PC-9 (cell line): Measurements from ENCODE around the gene MLKL. TPM values are rescaled to one million over a fixed set of nuclear protein-coding genes. Genes with fewer than 3 reads are reported as not detected.
A peak's percentile ranks its signal among the peaks of the same experiment; 100 is the strongest.

ENCODE experiments used
- BruUV-seq: library from RNA; stranded (reverse); fragments of 400-500 nt; replicated peaks from 2 replicates; lab custom pipeline; 2021; lab: Mats Ljungman, UMichigan
- CTCF ChIA-PET: fragments of 300-600 bp; sonication (Branson Sonifier 250); formaldehyde crosslinking; loops from one replicate; lab custom pipeline; 2022; ENCODE audit warnings: antibody characterized with exemption; lab: Charles Lee
- POLR2A ChIA-PET: fragments of 300-600 bp; sonication (Branson Sonifier 250); formaldehyde crosslinking; loops from one replicate; lab custom pipeline; 2022; ENCODE audit warnings: antibody characterized with exemption; ENCODE audit not compliant: unreplicated experiment; lab: Charles Lee
- DNase-seq, 2 experiments: peaks; one replicate each; pipeline versions ENCODE4 v3.0.0 to v3.0.0-alpha.2; 2015 to 2022; ENCODE audit warnings: mixed read lengths in 1 of 2
- H2AFZ ChIP-seq: fragments of 200-600 bp; sonication (generic); 2 replicates; pipeline ENCODE4 v1.8.1; 2017; ENCODE audit warnings: antibody characterized with exemption
- H3F3A ChIP-seq: fragments of 200-600 bp; sonication (generic); 2 replicates; pipeline ENCODE4 v1.8.1; 2017; ENCODE audit warnings: antibody characterized with exemption, mild to moderate bottlenecking, low read depth; ENCODE audit not compliant: insufficient read depth
- H3K27ac ChIP-seq: fragments of 200-600 bp; sonication (generic); 2 replicates; pipeline ENCODE4 v1.6.1; 2016; ENCODE audit warnings: mixed run types
- H3K27me3 ChIP-seq: fragments of 200-600 bp; sonication (generic); 2 replicates; pipeline ENCODE4 v1.6.1; 2016; ENCODE audit warnings: low read depth, mixed run types; ENCODE audit not compliant: insufficient read depth
- H3K36me3 ChIP-seq: fragments of 200-600 bp; sonication (generic); 2 replicates; pipeline ENCODE4 v1.6.1; 2016; ENCODE audit warnings: low read depth, mixed run types
- H3K4me1 ChIP-seq: fragments of 200-600 bp; sonication (generic); replicated peaks from 2 replicates; pipeline ENCODE4 v1.6.1; 2016; ENCODE audit warnings: mixed run types; ENCODE audit not compliant: insufficient read depth
- H3K4me2 ChIP-seq: fragments of 200-600 bp; sonication (generic); 2 replicates; pipeline ENCODE4 v1.6.1; 2017; ENCODE audit warnings: mixed run types
- H3K4me3 ChIP-seq: fragments of 200-600 bp; sonication (generic); 2 replicates; pipeline ENCODE4 v1.6.1; 2016; ENCODE audit warnings: mixed run types
- H3K79me2 ChIP-seq: fragments of 200-600 bp; sonication (generic); 2 replicates; pipeline ENCODE4 v1.6.1; 2017; ENCODE audit warnings: low read depth, mixed run types
- H3K9me2 ChIP-seq: fragments of 200-600 bp; sonication (generic); 2 replicates; pipeline ENCODE4 v1.8.1; 2017; ENCODE audit warnings: mild to moderate bottlenecking; ENCODE audit not compliant: insufficient read depth
- H3K9me3 ChIP-seq: fragments of 200-600 bp; sonication (generic); 2 replicates; pipeline ENCODE4 v1.8.1; 2016; ENCODE audit warnings: low read depth; ENCODE audit not compliant: insufficient read depth
- H4K20me1 ChIP-seq: fragments of 200-600 bp; sonication (generic); 2 replicates; pipeline ENCODE4 v1.8.1; 2017; ENCODE audit not compliant: insufficient read depth
- EZH2 ChIP-seq: fragments of 200-600 bp; sonication (generic); IDR thresholded peaks from 2 replicates; pipeline ENCODE4 v1.8.0; 2017; ENCODE audit warnings: antibody characterized with exemption, low read depth
- intact Hi-C: fragments of 100-400 bp; cut with micrococcal nuclease; formaldehyde crosslinking; loops from one replicate; pipeline ENCODE4 v1.10.0; 2022; ENCODE audit not compliant: unreplicated experiment
- total RNA-seq: library from RNA; stranded (reverse); gene quantifications from 2 replicates; pipeline ENCODE4 v1.2.3, GENCODE V29; 2021
- TF ChIP-seq, protein P1 (sequence below): fragments of 200-600 bp; sonication (generic); conservative IDR thresholded peaks from 2 replicates; pipeline ENCODE4 v1.6.1; 2017; ENCODE audit warnings: mixed run types, antibody characterized with exemption, mild to moderate bottlenecking, moderate library complexity

MLKL gene
- total RNA-seq, 1 experiment from 2014 or later, result 11.2 TPM

DNA sequence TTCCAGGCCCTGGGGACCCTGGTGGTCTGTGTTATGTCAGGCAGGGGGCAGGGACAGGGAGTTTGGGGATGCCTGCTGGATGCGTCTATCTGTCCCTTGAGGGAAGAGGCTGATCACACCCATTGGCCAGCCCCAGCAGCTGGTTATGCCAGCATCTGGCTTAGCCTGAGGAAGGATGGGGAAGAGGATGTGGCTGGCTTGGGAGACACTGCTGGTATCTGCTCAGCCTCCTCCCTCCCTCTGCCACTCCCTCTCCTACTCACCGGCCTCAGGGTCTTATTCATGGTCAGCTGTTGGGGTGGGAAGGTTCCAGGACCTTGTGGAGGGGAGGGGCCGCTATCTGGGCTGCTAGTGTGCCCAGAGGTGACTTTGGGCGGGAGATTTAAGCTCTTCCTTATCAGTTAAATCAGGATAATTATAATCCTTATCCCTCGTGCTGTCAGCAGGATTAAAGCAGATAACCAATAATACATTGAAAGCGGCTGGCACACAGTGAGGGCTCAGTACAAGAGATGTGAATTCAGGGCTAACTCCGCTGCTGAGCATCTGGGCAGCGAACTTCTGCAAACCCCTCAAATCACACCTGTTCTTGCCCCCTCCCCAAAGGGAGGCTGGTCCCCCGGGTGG lies 36.0 kb upstream of the MLKL start:
- Histone ChIP-seq H3K4me3 (no peak overlapping the region), H3K27ac (0 out of 2 replicates have a peak overlapping the region, but pooled peaks have one; percentile 71), H2AFZ (no peak overlapping the region), H3K36me3 (no peaks in the 10 kb centered on the region), H3K4me2 (peak overlapping the region; percentile 56), H3K9me2 (no peaks in the 10 kb centered on the region), H3K27me3 (no peaks in the 10 kb centered on the region), H3K4me1 (peaks cover 48% of the 10 kb centered on the region), H4K20me1 (no peaks in the 10 kb centered on the region), H3F3A (peaks cover 15% of the 10 kb centered on the region; the same call in 1 of the 2 replicates), H3K79me2 (no peaks in the 10 kb centered on the region), H3K9me3 (no peaks in the 10 kb centered on the region)
- intact Hi-C loops, result no loop called here
- ChIA-PET POLR2A (interaction anchor here (0.6 kb wide), 1 partner anchor 151 kb away, joined by 6 read pairs; no protein-coding TSS in a partner anchor), CTCF (no interaction called here)
- TF ChIP-seq, protein P1, sequence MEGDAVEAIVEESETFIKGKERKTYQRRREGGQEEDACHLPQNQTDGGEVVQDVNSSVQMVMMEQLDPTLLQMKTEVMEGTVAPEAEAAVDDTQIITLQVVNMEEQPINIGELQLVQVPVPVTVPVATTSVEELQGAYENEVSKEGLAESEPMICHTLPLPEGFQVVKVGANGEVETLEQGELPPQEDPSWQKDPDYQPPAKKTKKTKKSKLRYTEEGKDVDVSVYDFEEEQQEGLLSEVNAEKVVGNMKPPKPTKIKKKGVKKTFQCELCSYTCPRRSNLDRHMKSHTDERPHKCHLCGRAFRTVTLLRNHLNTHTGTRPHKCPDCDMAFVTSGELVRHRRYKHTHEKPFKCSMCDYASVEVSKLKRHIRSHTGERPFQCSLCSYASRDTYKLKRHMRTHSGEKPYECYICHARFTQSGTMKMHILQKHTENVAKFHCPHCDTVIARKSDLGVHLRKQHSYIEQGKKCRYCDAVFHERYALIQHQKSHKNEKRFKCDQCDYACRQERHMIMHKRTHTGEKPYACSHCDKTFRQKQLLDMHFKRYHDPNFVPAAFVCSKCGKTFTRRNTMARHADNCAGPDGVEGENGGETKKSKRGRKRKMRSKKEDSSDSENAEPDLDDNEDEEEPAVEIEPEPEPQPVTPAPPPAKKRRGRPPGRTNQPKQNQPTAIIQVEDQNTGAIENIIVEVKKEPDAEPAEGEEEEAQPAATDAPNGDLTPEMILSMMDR, result no peak
- TF ChIP-seq EZH2, result no peak
- no TSS peak for BruUV-seq
- DNase-seq, result no peak

DNA sequence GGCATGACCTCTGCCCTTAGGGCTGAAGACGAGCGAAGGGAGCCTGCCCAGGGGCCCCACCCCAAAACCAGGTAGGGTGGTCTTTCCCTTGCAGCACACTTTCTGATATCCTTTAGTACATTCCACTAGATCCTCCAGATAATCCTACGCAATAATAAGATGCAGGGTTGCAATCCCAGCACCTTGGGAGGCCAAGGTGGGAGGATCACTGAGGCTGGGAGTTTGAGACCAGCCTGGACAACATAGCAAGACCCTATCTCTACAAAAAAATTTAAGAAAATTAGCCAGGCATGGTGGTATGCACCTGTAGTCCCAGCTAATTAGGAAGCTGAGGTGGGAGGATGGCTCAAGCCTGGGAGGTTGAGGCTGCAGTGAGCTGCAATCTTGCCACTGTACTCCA lies 34.9 kb upstream of the MLKL start:
- H3K27ac ChIP-seq, result no peak overlapping the region
- CTCF ChIA-PET, result no interaction called here
- no peaks in the 10 kb centered on the region for H3K79me2 ChIP-seq

DNA sequence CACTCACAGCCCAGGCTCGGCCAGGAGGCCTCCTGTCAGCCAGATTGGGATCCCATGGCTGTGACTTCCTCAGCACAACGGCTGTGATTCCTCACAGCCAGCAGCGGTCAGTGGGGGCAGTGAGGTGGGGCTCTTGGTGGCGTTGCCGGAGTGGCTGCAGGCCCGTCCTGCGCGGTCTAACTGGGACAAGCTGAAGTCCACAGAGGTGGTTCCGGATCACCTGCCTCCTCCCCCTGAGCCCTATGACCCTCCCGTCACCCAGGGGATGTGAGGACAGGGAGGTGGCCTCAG lies 34.4 kb upstream of the MLKL start:
- no peaks in the 10 kb centered on the region for H3K27me3 ChIP-seq
- H3K36me3 ChIP-seq, result no peaks in the 10 kb centered on the region
- H3K9me2 ChIP-seq, result no peaks in the 10 kb centered on the region
- H3K79me2 ChIP-seq, result no peaks in the 10 kb centered on the region
- no peak overlapping the region for H3K4me2 ChIP-seq
- intact Hi-C loops, result no loop called here
- no peak for DNase-seq
- H3K4me1 ChIP-seq, result peaks cover 47% of the 10 kb centered on the region
- ChIA-PET CTCF (no interaction called here), POLR2A (no interaction called here)
- no TSS peak for BruUV-seq
- no peak overlapping the region for H3K27ac ChIP-seq
- peaks cover 20% of the 10 kb centered on the region for H3F3A ChIP-seq
- no peak overlapping the region for H2AFZ ChIP-seq
- TF ChIP-seq, protein P1, result no peak
- TF ChIP-seq EZH2, result no peak
- H3K9me3 ChIP-seq, result no peaks in the 10 kb centered on the region
- no peaks in the 10 kb centered on the region for H4K20me1 ChIP-seq
- no peak overlapping the region for H3K4me3 ChIP-seq

More for the DNA sequence above, 34.9 kb upstream of the MLKL start:
- Histone ChIP-seq H3K4me1 (peaks cover 47% of the 10 kb centered on the region), H4K20me1 (no peaks in the 10 kb centered on the region), H3K9me2 (no peaks in the 10 kb centered on the region), H3F3A (peaks cover 19% of the 10 kb centered on the region), H3K4me3 (no peak overlapping the region), H3K9me3 (no peaks in the 10 kb centered on the region), H3K36me3 (no peaks in the 10 kb centered on the region), H3K4me2 (no peak overlapping the region), H3K27me3 (no peaks in the 10 kb centered on the region), H2AFZ (no peak overlapping the region)
- POLR2A ChIA-PET, result no interaction called here
- TF ChIP-seq, protein P1, result no peak
- DNase-seq, result no peak
- BruUV-seq, result no TSS peak
- intact Hi-C loops, result no loop called here
